HG03571 (cell line): ENCODE measurements around the gene C10orf90.

Experiments
- ATAC-seq: cut with Tn5 transposase; IDR thresholded peaks from one replicate; pipeline ENCODE4 v1.9.1; 2021; ENCODE audit not compliant: unreplicated experiment

Gene C10orf90

DNA sequence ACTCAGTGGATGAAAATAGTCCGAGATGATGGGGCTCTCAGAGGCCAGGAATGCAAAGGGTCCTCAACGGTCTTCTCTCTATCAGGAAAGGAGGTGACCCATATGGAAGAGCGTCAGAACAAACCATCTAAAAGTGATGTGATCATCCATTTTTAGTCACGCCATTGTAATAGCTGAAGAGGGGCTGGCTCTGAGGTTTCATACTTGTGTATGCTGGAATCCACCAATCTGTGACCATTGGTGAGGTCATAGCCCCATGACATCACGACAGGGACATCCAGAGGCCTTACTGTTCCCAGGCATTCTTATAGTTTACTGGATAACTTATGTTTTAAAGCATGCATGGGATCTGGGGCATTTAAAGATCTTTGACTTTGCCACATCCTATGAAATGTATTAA is 83.6 kb downstream of the C10orf90 start:
- ATAC-seq: no peak

DNA sequence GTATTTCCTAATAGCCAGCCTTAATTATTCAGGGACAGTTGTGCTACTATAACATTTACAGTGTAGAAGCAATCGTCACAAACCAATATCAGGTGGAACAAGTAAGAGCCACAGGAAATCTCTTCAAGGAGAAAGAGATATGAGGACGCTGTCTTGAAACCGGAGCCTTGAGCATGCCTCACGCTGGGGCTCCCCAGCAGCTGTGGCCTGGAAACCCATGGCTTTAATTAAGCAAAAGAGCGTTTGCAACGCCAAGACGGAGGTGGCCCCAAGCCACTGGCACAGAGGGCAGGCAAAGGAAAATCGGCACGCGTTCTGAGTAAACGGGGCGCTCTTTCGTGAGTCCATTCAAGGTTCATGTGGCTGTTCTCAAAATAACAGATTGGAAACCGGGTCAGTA is 84.4 kb downstream of the C10orf90 start:
- no peak for ATAC-seq

DNA sequence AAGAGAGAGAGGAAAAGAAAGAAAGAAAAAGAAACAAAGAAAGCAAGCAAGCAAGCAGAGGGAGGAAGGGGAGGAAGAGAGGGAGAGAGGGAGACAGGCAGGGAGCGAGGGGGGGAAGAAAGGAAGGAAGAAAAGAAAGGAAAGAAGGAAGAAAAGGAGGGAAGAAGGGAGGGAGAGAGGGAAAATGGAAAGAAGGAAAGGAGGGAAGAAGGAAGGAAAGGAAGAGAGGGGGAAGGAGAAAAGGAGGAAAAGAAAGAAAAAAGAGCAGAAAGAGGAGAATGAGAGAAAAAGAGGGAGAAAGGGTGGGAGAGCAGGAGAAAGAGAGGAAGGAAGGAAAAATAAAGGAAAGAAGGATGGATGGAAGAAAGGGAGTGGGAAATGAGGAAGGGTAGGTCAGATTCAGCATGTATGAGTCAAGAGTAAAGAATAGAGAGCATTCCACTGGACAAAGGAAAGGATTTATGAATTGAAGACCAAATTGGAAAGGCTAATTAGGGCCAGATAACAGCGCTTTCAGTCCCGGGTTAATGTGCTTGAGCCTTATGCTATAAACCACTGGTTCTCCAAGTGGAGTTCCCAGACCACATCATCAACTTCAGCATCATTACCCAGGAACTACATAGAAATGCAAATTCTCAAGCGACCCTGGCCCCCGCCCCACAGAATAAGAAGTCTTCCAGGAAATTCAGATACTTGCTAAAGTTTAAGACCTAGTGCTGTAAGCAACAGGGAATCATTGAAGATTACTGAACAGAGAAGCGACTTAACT is 85.1 kb downstream of the C10orf90 start:
- no peak for ATAC-seq

DNA sequence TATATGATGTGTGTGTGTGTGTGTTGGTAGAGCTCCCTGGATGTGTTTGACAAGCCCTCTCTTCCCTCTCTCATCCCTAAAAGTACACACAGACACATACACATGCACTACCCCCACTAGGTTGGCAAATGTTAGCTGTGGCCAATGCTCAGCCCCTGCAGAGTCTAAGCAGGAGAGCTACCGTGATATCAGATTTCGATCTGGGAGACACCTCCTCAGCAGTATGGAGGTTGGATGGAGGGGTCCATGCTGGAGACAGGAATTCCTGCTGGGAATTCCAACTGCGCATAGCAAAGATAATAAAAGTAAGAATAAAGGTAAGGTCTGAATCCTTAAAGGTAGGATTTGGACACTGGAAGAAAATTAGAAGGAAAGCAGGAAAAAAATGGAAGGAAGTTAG is 85.7 kb downstream of the C10orf90 start:
- ATAC-seq: no peak

DNA sequence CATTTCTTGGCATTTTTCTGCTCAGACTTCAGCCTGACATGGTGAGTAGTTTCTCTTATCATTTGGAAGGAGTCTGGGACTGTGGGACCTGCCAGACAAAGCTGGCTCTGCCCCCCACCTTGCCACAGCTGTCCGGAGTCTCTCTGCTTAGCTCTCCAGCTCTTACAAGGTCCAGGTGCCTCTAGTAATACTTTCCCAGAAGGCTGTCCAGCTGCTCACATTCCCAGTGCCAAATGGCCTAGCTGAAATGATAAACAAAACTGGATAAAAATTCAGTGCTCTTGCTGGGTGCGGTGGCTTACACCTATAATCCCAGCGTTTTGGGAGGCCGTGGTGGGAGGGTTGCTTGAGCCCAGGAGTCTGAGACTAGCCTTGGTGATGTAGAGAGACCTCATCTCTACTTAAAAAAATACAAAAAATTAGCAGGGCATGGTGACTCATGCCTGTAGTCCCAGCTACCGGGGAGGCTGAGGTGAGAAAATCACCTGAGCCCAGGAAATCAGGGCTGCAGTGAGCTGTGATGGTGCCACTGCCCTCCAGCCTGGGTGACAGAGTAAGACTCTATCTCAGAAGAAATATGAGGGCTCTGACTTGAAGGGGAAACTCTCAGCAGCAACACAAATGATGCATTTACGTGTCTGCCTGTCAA is 86.8 kb downstream of the C10orf90 start:
- no peak for ATAC-seq

DNA sequence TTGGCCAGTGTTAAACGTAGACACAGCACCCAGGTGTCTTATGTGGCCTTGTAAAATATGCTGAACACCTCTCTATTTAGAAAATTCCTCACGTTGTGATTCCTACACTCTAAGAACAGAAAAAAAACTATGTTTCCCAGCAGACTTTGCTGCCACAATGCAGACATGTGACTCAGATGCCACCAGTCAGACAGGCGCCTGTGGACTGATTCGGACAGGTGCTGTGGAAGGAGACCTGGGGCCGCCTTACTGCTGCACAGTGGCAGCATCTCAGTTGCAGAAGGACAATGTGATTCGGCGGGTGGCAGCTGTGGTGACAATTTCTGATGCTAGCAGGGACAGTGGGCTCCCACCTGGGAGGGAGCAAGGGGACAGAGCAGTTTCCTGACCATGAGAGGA is 88.8 kb downstream of the C10orf90 start:
- no peak for ATAC-seq

DNA sequence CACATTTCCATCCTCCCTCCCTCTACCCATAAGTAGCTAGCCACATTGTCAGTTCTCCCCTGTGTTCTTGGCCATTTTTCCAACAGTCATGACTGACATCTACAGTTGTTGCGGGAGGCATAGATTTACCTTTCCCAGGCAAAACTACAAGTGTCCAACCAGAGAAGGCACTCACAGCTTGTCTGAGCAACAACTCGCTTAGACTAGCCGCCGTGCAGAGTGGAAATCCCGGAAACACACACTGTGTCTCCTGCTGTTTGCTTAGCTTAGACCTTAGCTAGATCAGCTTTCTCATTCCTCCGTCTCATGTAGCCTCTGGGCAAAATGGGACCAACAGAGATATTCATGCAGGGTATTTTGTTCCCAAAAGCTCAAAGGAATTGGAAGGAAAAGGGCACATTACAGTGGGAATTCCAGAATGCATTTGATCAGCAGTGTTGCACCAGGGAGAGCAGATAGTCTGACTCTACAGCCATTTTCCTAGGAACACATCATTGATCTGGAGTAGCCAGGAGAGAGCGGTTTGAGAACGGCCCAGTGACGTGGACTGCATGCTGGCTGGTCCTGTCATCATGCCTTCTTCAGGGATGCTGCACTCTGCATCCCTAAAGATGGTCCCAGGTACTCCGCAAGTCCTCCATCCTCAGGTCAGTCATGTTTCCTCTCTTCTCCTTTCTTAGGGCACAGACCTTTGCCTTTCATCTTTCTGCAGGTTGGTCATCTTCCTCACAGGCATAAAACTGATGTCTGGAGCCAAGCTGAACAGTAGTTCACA is 89.4 kb downstream of the C10orf90 start:
- no peak for ATAC-seq

DNA sequence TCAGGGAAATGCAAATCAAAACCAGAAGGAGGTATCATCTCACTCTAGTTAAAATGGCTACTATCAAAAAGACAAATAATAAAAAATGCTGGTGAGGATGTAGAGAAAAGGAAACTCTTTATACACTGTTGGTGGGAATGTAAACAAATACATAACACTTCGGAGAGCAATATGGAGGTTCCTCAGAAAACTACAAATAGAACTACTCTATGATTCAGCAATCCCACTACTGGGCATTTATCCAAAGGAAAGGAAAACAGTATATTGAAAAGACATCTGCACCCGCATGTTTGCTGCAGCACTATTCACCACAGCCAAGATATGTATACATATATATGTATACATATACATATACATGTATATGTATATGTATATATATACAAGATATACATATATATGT is 94.2 kb downstream of the C10orf90 start:
- no peak for ATAC-seq

DNA sequence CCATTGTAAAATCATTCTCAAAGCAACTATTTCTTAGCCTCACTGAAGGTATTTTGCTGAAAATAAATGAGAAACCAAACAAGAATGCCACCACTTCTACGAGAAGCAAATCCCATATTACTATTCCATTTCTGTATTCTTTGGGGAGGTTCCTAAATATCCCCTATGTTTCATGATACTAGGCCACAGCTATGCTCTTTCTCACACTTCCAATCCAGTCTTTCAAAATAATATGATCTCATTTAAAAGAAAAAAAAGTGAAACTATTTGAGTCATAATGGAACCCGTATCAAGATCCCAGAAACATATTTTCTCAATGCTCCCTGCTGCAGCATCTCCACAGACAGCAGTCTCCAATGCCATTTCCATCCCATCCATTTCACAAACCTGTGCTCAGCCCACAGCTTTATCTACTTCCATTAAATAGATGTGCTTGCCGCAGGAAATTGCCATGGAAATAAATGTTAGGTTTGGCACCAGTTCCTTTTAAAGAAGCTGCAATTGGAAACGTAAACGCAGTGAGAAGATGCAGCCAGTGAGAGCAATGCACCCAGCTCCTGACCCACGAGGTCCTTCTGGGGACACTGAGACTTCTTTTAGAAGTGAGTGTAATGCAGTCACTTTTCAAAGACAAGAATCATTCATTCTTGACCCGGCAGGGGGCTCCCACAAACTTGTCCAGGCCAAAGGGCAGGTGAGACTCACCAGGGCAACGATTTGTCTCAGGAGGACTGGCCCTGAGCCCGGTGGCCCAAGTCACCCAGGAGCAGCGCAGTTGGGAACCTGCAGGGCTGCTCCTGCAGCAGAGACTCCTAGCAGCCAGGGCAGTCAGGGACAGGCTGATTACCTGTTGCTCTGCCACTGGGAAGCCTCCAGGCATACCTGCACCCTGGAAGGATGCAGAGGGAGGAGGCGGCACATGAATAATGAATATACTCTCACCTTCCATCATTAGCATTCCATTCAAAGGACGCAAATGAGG is 99.6 kb downstream of the C10orf90 start:
- ATAC-seq: no peak

DNA sequence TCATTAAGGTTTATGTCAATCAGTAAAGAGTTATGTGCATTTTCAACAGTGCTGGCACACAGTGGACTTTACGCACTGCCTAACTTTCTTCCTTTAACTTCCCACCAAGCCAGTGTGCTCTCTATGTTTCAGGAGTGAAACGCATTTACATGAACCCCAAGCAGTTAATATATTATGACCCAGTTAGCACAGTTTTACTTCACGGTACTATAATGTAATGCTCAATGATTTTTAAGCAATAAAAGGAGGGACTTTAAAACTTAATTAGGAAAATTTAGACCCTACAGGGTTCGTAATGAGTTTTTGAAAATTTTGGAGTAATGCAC is 100.3 kb downstream of the C10orf90 start:
- ATAC-seq: no peak

DNA sequence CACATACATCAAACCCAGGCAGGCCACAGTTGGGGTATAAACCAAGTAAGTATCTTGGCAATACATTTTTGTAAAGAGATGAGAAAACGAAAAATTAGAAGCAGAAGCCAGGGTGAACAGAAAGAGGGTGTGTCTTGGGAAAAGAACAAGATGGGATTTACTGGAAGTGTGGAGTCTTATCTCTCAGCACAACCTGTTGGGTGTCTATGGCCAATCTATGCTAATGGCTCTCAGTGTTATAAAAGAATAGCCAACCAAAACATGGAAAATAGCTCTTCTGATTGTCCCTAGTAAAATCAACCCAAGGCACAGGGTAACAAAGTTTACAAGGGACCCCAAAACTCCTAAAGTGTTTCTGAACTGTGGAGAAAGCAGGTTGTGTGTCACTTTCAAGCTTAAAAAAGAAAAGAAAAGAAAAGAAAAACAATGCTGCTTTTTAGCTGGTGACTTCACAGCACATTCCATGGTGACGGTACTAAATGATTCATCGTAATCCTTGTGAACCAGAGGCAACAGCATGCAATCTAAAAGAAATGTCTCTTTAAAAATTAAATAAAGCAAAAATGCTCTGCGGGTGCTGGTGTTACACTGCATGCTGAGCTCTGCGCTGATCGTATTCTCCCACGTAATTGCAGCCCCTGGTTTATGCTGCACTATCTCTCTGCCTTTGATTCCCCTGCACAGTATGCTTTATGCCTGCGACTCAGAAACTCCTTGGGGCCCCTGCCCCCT is 100.8 kb downstream of the C10orf90 start:
- ATAC-seq: no peak

DNA sequence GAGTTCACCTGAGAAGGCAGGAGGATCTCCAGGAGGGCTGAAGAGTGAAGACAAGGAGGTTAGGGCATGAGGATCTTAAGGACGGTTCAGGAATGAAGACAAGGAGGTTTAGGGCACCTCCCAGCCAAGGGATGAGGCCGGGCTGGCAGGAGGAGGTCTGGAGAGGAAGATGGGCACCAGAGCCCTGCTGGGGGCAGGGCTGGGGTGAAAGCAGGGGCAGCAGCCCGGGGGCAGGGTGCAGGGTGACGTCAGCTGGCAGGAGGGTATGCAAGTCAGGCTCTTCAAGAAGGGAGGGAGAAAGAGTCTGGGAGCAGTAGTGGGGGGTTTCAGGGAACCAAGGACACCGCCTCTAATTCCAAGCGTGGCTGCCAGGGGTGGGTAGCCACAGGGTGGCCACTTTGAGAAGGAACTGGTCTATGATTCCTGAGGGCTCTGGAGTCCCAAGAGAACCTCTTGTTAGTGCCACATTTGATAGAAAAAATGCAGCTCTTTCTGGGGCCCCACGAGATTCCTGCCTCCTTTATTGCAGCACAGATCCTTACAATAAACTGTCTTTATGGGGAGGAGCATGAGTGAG is 101.6 kb downstream of the C10orf90 start:
- ATAC-seq: no peak

DNA sequence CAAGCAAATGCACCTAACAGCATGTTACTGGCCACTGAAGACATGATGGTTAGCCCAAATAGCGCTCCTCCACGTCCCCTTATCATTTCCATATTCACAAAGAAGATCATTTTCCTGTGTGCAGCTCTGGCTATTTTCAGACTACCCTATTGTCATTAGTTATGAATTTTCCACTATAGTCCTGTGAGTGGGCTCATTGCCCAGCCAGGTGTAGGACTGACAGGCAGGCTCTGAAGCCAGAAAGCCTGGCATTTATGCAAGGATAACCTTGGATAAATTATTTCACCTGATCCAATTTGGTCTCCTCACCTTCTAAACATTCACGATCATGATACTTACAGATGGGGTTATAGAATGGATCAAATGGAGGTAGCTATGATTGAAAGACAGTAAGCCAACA is 104.6 kb downstream of the C10orf90 start:
- no peak for ATAC-seq

DNA sequence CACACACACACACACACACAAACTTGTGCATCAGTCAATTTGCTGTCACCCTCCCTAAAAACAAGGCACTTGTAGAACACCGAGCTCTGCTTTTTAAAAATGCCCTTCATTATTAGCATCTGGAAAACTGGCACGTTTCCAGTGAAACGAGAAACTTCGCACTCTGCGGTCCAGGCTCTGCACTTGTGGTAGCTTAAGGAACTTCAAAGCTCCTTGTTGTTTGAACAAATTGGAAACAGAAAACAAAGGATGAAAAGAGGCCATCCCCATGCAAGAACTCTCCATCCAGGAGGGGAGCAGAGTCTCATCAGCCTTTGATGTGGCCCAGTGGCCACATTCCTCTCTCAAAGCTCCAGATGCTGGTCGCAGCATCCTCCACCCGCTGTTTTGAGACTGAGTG is 105.1 kb downstream of the C10orf90 start:
- no peak for ATAC-seq

DNA sequence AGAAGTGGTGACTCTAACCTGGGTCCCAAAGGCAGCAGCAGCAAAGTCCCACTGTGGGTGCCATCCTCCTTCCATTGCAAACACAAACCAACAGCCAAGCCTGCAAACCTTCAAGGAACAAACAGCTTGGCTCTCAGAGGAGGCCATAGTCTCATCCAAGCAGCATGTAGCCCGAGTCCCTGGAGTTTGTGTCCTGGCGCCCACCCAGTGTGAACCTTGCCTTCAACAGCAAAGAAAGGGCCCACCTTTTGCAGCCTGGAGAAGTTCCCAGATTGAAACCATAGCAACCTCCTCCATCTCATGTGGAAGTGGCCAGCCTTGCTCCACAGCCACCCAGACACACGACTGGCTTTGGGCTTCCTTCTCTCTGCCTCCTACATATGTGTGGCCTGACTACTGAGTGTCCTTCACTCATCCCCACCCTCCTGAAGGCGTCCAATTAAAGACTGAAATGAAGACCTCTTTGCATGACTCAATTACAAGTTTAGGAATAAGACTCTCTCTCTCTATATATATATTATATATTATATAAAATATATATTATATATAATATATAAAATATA is 106.1 kb downstream of the C10orf90 start:
- ATAC-seq: no peak

DNA sequence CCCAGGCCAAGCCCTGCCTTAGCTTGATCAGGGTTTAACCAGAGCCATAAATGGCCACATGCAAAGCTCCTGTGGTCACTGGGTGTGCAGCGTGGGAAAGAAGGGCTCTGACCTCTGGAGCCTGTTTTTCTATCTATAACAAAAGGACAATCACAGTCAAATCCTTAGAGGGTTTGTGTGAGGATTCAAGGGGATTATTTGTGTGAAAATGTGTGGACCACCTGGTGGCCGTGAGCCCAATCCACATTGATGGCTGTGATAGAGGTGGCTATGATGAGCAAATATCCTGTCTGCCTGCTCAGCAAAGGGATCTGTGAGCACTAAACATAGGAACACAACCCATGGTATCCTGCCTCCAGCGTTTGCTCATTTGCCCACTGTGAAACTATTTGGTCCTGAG is 107.1 kb downstream of the C10orf90 start:
- ATAC-seq: no peak

DNA sequence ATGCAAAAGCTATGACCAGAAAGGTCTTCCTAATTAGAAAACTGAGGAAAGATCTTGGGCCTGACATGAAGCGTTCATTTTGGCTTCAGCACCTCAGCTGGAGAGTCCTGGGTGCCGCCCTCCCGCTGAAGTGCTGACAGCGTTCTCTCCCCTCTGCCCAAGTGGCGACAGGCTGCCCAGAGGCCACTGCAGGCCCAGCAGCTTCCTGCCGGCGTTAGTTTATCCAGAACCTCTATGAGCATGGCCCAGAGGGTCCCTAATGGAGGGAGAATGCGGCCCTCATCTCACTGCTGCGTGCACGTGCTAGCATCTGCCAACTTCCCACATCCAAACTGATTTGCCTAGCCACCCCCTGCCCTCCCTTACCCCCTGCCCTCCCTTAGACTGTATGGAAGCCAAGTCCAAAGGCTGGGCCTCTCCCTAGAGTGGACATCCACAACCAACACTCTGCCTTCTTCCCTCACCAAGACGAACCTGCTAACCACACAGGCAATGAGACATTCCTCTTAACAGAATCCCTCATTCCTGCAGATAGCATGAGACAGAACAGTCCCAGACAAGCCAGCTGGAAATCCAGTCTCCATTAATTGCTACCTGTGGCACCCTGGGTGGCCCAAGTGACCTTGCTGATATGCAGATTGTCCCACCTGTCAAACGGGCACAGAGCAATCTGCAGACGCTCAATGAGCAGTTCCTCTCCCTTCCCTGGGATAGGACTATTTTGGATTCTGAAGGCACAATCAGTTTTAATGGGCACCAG is 108.4 kb downstream of the C10orf90 start:
- ATAC-seq: no peak

DNA sequence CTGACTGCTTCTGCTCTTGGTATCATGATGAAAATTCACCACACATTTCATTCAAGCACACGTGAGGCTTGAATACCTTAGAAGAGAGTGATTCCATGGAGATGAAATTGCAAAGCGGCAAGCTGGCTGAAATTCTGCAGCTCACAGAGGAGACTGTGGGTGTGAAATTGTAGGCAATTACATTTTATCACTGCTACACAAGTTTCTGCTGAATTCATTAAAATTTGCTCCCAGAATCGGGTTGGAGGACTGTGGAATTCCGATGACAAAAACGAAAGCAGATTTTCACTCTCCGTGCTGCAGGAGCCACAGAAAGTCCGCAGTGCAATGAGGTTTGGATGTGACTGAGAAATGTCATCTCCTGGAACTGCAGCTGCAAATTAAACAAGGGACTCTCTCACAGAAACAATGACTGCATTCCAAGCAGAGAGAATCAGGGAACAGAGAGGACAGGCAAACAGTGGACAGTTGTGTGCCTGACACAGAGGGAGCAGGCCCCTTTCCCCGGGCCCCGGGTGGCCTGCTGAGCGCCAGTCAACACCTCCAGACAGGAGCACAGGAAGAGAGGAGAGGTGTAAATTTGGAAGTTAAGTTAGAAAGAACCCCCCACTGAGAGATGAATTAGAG is 109.1 kb downstream of the C10orf90 start:
- no peak for ATAC-seq
